HepG2 (cell line): Measurements from ENCODE around the gene GEMIN8. TPM values are rescaled to one million over a fixed set of nuclear protein-coding genes. Genes with fewer than 3 reads are reported as not detected.

Source experiments
- ARID2 ChIP-seq: sonication (generic); formaldehyde crosslinking; IDR thresholded peaks from 2 replicates; pipeline ENCODE4 v1.8.1; 2022; ENCODE audit warnings: mild to moderate bottlenecking, missing genetic modification reagents, borderline replicate concordance
- FOXP1 ChIP-seq, 2 experiments: fragments of 450-650 bp in 1 of 2; IDR thresholded peaks; 2 replicates each; pipeline ENCODE4 v1.6.1; 2017 to 2018; ENCODE audit warnings: antibody characterized with exemption in 1 of 2
- GMEB1 ChIP-seq: sonication (generic); formaldehyde crosslinking; IDR thresholded peaks from 2 replicates; pipeline ENCODE4 v1.5.1; 2020; ENCODE audit warnings: missing genetic modification reagents, mild to moderate bottlenecking, borderline replicate concordance
- HCFC1 ChIP-seq: fragments of 150-350 bp; IDR thresholded peaks from 2 replicates; pipeline ENCODE4 v1.6.1; 2014; ENCODE audit warnings: low read depth, low read length
- IRF2 ChIP-seq: IDR thresholded peaks from 2 replicates; pipeline ENCODE4 v1.6.1; 2018; ENCODE audit warnings: missing genetic modification reagents, missing compliant biosample characterization
- KDM2A ChIP-seq: sonication (generic); formaldehyde crosslinking; IDR thresholded peaks from 2 replicates; pipeline ENCODE4 v1.4.0; 2020; ENCODE audit warnings: low read depth, missing genetic modification reagents, borderline replicate concordance
- KDM3A ChIP-seq: IDR thresholded peaks from 2 replicates; pipeline ENCODE4 v1.6.1; 2018; ENCODE audit warnings: low read depth, missing compliant biosample characterization
- KLF16 ChIP-seq, 2 experiments: sonication (generic) in 1 of 2; formaldehyde crosslinking in 1 of 2; IDR thresholded peaks; 2 replicates each; pipeline versions ENCODE4 v1.6.1 to v1.8.0; 2016 to 2023; ENCODE audit warnings: missing genetic modification reagents in 2 of 2, missing compliant biosample characterization in 1 of 2
- NCOA1 ChIP-seq: sonication (generic); formaldehyde crosslinking; IDR thresholded peaks from 2 replicates; pipeline ENCODE4 v1.9.0; 2021; ENCODE audit warnings: missing genetic modification reagents
- NCOA2 ChIP-seq: sonication (generic); formaldehyde crosslinking; IDR thresholded peaks from 2 replicates; pipeline ENCODE4 v1.8.0; 2022; ENCODE audit warnings: inconsistent platforms
- NFYB ChIP-seq: sonication (generic); formaldehyde crosslinking; IDR thresholded peaks from 2 replicates; pipeline ENCODE4 v1.4.0; 2020; ENCODE audit warnings: missing genetic modification reagents
- PRMT3 ChIP-seq: sonication (generic); formaldehyde crosslinking; IDR thresholded peaks from 2 replicates; pipeline ENCODE4 v1.8.1; 2022; ENCODE audit warnings: low read depth, mild to moderate bottlenecking, moderate library complexity, missing genetic modification reagents, borderline replicate concordance
- SMAD3 ChIP-seq: sonication (generic); formaldehyde crosslinking; IDR thresholded peaks from 2 replicates; pipeline ENCODE4 v1.4.0; 2020; ENCODE audit warnings: missing genetic modification reagents
- SOX6 ChIP-seq, 2 experiments: fragments of 450-650 bp in 1 of 2; sonication (generic) in 1 of 2; formaldehyde crosslinking in 1 of 2; IDR thresholded peaks; 2 replicates each; pipeline versions ENCODE4 v1.4.0 to v1.6.1; 2017 to 2020; ENCODE audit warnings: antibody characterized with exemption in 1 of 2, mild to moderate bottlenecking in 1 of 2, missing genetic modification reagents in 1 of 2
- TAF1 ChIP-seq: sonication (generic); formaldehyde crosslinking; IDR thresholded peaks from 2 replicates; pipeline ENCODE4 v1.4.0; 2020; ENCODE audit warnings: missing genetic modification reagents
- TAF15 ChIP-seq: fragments of 200-400 bp; formaldehyde crosslinking; IDR thresholded peaks from one replicate; pipeline ENCODE4 v1.6.1; 2018; ENCODE audit warnings: mild to moderate bottlenecking, low read depth, low read length; ENCODE audit not compliant: poor library complexity, severe bottlenecking
- THAP9 ChIP-seq: sonication (generic); formaldehyde crosslinking; IDR thresholded peaks from 2 replicates; pipeline ENCODE4; 2020; ENCODE audit warnings: missing genetic modification reagents, mild to moderate bottlenecking, borderline replicate concordance
- ZBTB21 ChIP-seq: sonication (generic); formaldehyde crosslinking; IDR thresholded peaks from 2 replicates; pipeline ENCODE4 v1.4.0; 2020; ENCODE audit warnings: missing genetic modification reagents
- ZNF530 ChIP-seq: sonication (generic); formaldehyde crosslinking; IDR thresholded peaks from 2 replicates; pipeline ENCODE4 v1.5.0; 2020; ENCODE audit warnings: low read depth, mild to moderate bottlenecking, missing genetic modification reagents
- ZNF713 ChIP-seq: sonication (generic); formaldehyde crosslinking; IDR thresholded peaks from 2 replicates; pipeline ENCODE4 v1.4.0; 2020; ENCODE audit warnings: mild to moderate bottlenecking, missing genetic modification reagents
- polyA plus RNA-seq, 8 experiments: library from polyadenylated mRNA; depleted of rRNA in 3 of 8; stranded (reverse) in 7 of 8; unstranded in 1 of 8; fragments of >200 nt; fragmentation: Illumina TruSeq in 4 of 8; extraction: Trizol in 4 of 8; gene quantifications; 2 replicates each; pipeline versions ENCODE4 v1.2.1 to v1.2.3, GENCODE V29; 2011 to 2016; ENCODE audit warnings: low read depth in 4 of 8, missing spikeins in 1 of 8, mixed read lengths in 1 of 8; ENCODE audit not compliant: insufficient read depth in 1 of 8
- total RNA-seq, 5 experiments: library from RNA; depleted of rRNA; stranded (reverse); fragments of >200 nt; fragmentation: Illumina TruSeq; extraction: Trizol; gene quantifications; 2 replicates each; pipeline ENCODE4 v1.2.3, GENCODE V29; 2016; ENCODE audit warnings: low read depth in 1 of 5
- TF ChIP-seq, protein P1 (sequence below), 2 experiments: sonication (generic) in 1 of 2; formaldehyde crosslinking in 1 of 2; IDR thresholded peaks; 2 replicates each; pipeline versions ENCODE4 v1.4.0 to v1.6.1; 2018 to 2020; ENCODE audit warnings: missing genetic modification reagents in 2 of 2, borderline replicate concordance in 1 of 2, low read depth in 1 of 2, mild to moderate bottlenecking in 1 of 2, missing biosample characterization in 1 of 2

Gene GEMIN8
- total and polyA plus RNA-seq, 2 of the 13 experiments (the other 11 are each of a cell fraction or from before 2014, with no cell fraction given), result 9.7 to 23.7 TPM

- TF ChIP-seq, protein P1, sequence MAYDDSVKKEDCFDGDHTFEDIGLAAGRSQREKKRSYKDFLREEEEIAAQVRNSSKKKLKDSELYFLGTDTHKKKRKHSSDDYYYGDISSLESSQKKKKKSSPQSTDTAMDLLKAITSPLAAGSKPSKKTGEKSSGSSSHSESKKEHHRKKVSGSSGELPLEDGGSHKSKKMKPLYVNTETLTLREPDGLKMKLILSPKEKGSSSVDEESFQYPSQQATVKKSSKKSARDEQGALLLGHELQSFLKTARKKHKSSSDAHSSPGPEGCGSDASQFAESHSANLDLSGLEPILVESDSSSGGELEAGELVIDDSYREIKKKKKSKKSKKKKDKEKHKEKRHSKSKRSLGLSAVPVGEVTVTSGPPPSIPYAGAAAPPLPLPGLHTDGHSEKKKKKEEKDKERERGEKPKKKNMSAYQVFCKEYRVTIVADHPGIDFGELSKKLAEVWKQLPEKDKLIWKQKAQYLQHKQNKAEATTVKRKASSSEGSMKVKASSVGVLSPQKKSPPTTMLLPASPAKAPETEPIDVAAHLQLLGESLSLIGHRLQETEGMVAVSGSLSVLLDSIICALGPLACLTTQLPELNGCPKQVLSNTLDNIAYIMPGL (CRISPR knock-in tag; IDR thresholded peaks at IDR 0.05; ENCODE audit: borderline replicate concordance in 1 of 2, low read depth in 1 of 2), result peak; percentile 50 to 58; a peak in 3 of 4 replicates
- TF ChIP-seq ARID2 (CRISPR knock-in tag) (no peak), ZNF530 (CRISPR knock-in tag) (no peak), KDM3A (CRISPR knock-in tag) (0 out of 2 replicates have a peak, but pooled peaks have one; percentile 28), KLF16 (CRISPR knock-in tag; IDR thresholded peaks at IDR 0.05) (peak in 1 of 2 experiments; percentile 48; a peak in 1 of 4 replicates), NCOA1 (CRISPR knock-in tag) (no peak), SMAD3 (CRISPR knock-in tag) (no peak), THAP9 (CRISPR knock-in tag) (peak; percentile 45; the same call in 1 of the 2 replicates), ZNF713 (CRISPR knock-in tag) (no peak), ZBTB21 (CRISPR knock-in tag) (peak; percentile 91), HCFC1 (peak; percentile 38; the same call in 1 of the 2 replicates), GMEB1 (CRISPR knock-in tag) (peak; percentile 93), NFYB (CRISPR knock-in tag) (no peak; the same call in 1 of the 2 replicates), TAF15 (no peak), NCOA2 (no peak), KDM2A (CRISPR knock-in tag) (peak; percentile 66; the same call in 1 of the 2 replicates), TAF1 (CRISPR knock-in tag) (peak; percentile 67), PRMT3 (CRISPR knock-in tag) (no peak), IRF2 (peak; percentile 41; the same call in 1 of the 2 replicates), SOX6 (IDR thresholded peaks at IDR 0.05) (no peak), SOX6 (CRISPR knock-in tag; IDR thresholded peaks at IDR 0.05) (peak; percentile 26; the same call in 1 of the 2 replicates), FOXP1 (IDR thresholded peaks at IDR 0.05) (no peak), FOXP1 (CRISPR knock-in tag; IDR thresholded peaks at IDR 0.05) (no peak)
Observed at GRCh38 chrX:14029425-14030173, at the start of gene GEMIN8 (continued).
